ENCODE results near the gene RFNG. TPM values are rescaled to one million over a fixed set of nuclear protein-coding genes. Genes with fewer than 3 reads are reported as not detected.

The RFNG gene
- total and polyA plus RNA-seq, 2 of the 13 experiments (the other 11 are each of a cell fraction or from before 2014, with no cell fraction given), result 61.4 to 64.0 TPM

- TF ChIP-seq PRDM15 (CRISPR knock-in tag; IDR thresholded peaks at IDR 0.05) (no peak), ZBTB14 (CRISPR knock-in tag; IDR thresholded peaks at IDR 0.05) (no peak), PBX3 (CRISPR knock-in tag; IDR thresholded peaks at IDR 0.05; ENCODE audit: borderline replicate concordance) (no peak), POLR2AphosphoS5 (IDR thresholded peaks at IDR 0.05; ENCODE audit: low read depth, low read length) (0 out of 2 replicates have a peak, but pooled peaks have one; percentile 8), RBM22 (optimal IDR thresholded peaks at IDR 0.05; ENCODE audit: low read length) (peak; percentile 86), MED13 (CRISPR knock-in tag; IDR thresholded peaks at IDR 0.05) (0 out of 2 replicates have a peak, but pooled peaks have one; percentile 33)
Observed at GRCh38 chr17:82084373-82085030, 32.9 kb upstream of the RFNG start (continued).
